Fibroblast of lung (primary cell): ENCODE data around the gene SLC12A9. TPM values are rescaled to one million over a fixed set of nuclear protein-coding genes. Genes with fewer than 3 reads are reported as not detected.

Experiments
- DNase-seq, 2 donors: peaks; one replicate each; pipeline versions ENCODE4 v3.0.0 to v3.0.0-alpha.2; 2010; ENCODE audit warnings: low read depth in 2 of 2
- H2AFZ ChIP-seq: 2 replicates; pipeline ENCODE4 v1.5.1; 2012; ENCODE audit warnings: low read length, control low read depth, inconsistent platforms
- H3K27ac ChIP-seq: 2 replicates; pipeline ENCODE4 v1.5.1; 2011; ENCODE audit warnings: low read length, control low read depth; ENCODE audit not compliant: insufficient read depth
- H3K27me3 ChIP-seq: 2 replicates; pipeline ENCODE4 v1.5.1; 2011; ENCODE audit warnings: mild to moderate bottlenecking, low read length; ENCODE audit not compliant: control insufficient read depth, insufficient read depth
- H3K36me3 ChIP-seq: 2 replicates; pipeline ENCODE4 v1.5.1; 2011; ENCODE audit warnings: low read length; ENCODE audit not compliant: control insufficient read depth, insufficient read depth
- H3K4me1 ChIP-seq: 2 replicates; pipeline ENCODE4 v1.5.1; 2011; ENCODE audit warnings: low read length; ENCODE audit not compliant: control insufficient read depth, insufficient read depth; ENCODE audit errors: extremely low read depth
- H3K4me2 ChIP-seq: 2 replicates; pipeline ENCODE4 v1.5.1; 2011; ENCODE audit warnings: low read length, control low read depth; ENCODE audit not compliant: insufficient read depth; ENCODE audit errors: extremely low read depth
- H3K4me3 ChIP-seq, 4 experiments: fragments of 200-600 bp in 1 of 4; sonication (generic) in 1 of 4; replicated peaks in 1 of 4; 2 replicates each; pipeline ENCODE4 v1.5.1; 2011 to 2016; ENCODE audit warnings: low read length in 4 of 4, low read depth in 3 of 4, mild to moderate bottlenecking in 3 of 4, control low read depth in 2 of 4, inconsistent platforms in 1 of 4, mixed read lengths in 1 of 4; ENCODE audit not compliant: insufficient read depth in 1 of 4; ENCODE audit errors: control extremely low read depth in 1 of 4
- H3K79me2 ChIP-seq: 2 replicates; pipeline ENCODE4 v1.5.1; 2012; ENCODE audit warnings: mild to moderate bottlenecking, low read length, inconsistent platforms; ENCODE audit not compliant: control insufficient read depth, insufficient read depth
- H3K9ac ChIP-seq: 2 replicates; pipeline ENCODE4 v1.5.1; 2011; ENCODE audit warnings: mild to moderate bottlenecking, low read length, control low read depth; ENCODE audit not compliant: insufficient read depth
- H3K9me3 ChIP-seq: 2 replicates; pipeline ENCODE4 v1.5.1; 2012; ENCODE audit warnings: low read depth, low read length; ENCODE audit not compliant: control insufficient read depth, insufficient read depth
- H4K20me1 ChIP-seq: 2 replicates; pipeline ENCODE4 v1.5.1; 2011; ENCODE audit warnings: low read length; ENCODE audit not compliant: control insufficient read depth, insufficient read depth; ENCODE audit errors: extremely low read depth
- CTCF ChIP-seq, 2 donors: IDR thresholded peaks in 1 of 2; conservative IDR thresholded peaks in 1 of 2; 1 replicate in 1 of 2; 2 replicates in 1 of 2; pipeline ENCODE4 v1.5.1; 2011 to 2012; ENCODE audit warnings: low read length in 2 of 2, control low read depth in 1 of 2, inconsistent platforms in 1 of 2, low read depth in 1 of 2, mild to moderate bottlenecking in 1 of 2
- EZH2 ChIP-seq: IDR thresholded peaks from 2 replicates; pipeline ENCODE4 v1.5.1; 2012; ENCODE audit warnings: low read length, control low read depth, mild to moderate bottlenecking; ENCODE audit errors: missing control alignments
- polyA plus RNA-seq, 2 donors: library from polyadenylated mRNA; depleted of rRNA in 1 of 2; stranded (reverse) in 1 of 2; unstranded in 1 of 2; fragments of >200 nt; gene quantifications; 2 replicates each; pipeline ENCODE4 v1.2.1, GENCODE V29; 2011 to 2012; ENCODE audit warnings: missing spikeins in 1 of 2
- total RNA-seq: library from RNA; depleted of rRNA; stranded (reverse); fragments of >200 nt; gene quantifications from 2 replicates; pipeline ENCODE4 v1.2.1, GENCODE V29; 2014

Gene SLC12A9
- total and polyA plus RNA-seq, 2 donors (not counting 1 experiment from before 2014, with no cell fraction given): 6.6 to 18.5 TPM

- TF ChIP-seq CTCF (conservative IDR thresholded peaks at IDR 0.05 in 1 of 2, IDR thresholded peaks at IDR 0.05 in 1 of 2; ENCODE audit: low read depth in 1 of 2, low read length in 2 of 2) (no peak), EZH2 (no peak)
- no peak overlapping the region for H2AFZ ChIP-seq
- no peak overlapping the region for H3K4me2 ChIP-seq
- H3K27me3 ChIP-seq: no peaks in the 10 kb centered on the region
- no peak for DNase-seq
- no peak overlapping the region for H3K27ac ChIP-seq
- no peak overlapping the region for H3K4me3 ChIP-seq
- H3K9me3 ChIP-seq: no peaks in the 10 kb centered on the region
- H3K4me1 ChIP-seq: peaks cover 10% of the 10 kb centered on the region
- peaks cover 64% of the 10 kb centered on the region for H3K36me3 ChIP-seq
- H3K9ac ChIP-seq: no peak overlapping the region
- peaks cover 35% of the 10 kb centered on the region for H3K79me2 ChIP-seq
- no peaks in the 10 kb centered on the region for H4K20me1 ChIP-seq
Observed at GRCh38 chr7:100884736-100885439, 32.4 kb downstream of the SLC12A9 start.

- TF ChIP-seq EZH2 (no peak), CTCF (conservative IDR thresholded peaks at IDR 0.05 in 1 of 2, IDR thresholded peaks at IDR 0.05 in 1 of 2; ENCODE audit: low read depth in 1 of 2, low read length in 2 of 2) (no peak)
- Histone ChIP-seq H3K4me2 (no peak overlapping the region), H3K4me3 (no peak overlapping the region), H3K36me3 (peaks cover 62% of the 10 kb centered on the region), H3K27me3 (no peaks in the 10 kb centered on the region), H4K20me1 (no peaks in the 10 kb centered on the region), H3K27ac (no peak overlapping the region), H3K9ac (no peak overlapping the region), H3K9me3 (no peaks in the 10 kb centered on the region), H2AFZ (no peak overlapping the region), H3K4me1 (peaks cover 11% of the 10 kb centered on the region), H3K79me2 (peaks cover 29% of the 10 kb centered on the region)
- DNase-seq: no peak
Observed at GRCh38 chr7:100885440-100886141, 33.1 kb downstream of the SLC12A9 start.

GRCh38 chr7:100886142-100886935, 33.8 kb downstream of the SLC12A9 start:
- Histone ChIP-seq H4K20me1 (no peaks in the 10 kb centered on the region), H3K79me2 (peaks cover 22% of the 10 kb centered on the region), H2AFZ (no peak overlapping the region), H3K4me3 (no peak overlapping the region), H3K9me3 (no peaks in the 10 kb centered on the region), H3K27me3 (no peaks in the 10 kb centered on the region), H3K4me2 (no peak overlapping the region), H3K4me1 (peaks cover 11% of the 10 kb centered on the region), H3K27ac (no peak overlapping the region), H3K36me3 (peaks cover 59% of the 10 kb centered on the region), H3K9ac (no peak overlapping the region)
- DNase-seq: no peak
- TF ChIP-seq EZH2 (no peak), CTCF (conservative IDR thresholded peaks at IDR 0.05 in 1 of 2, IDR thresholded peaks at IDR 0.05 in 1 of 2; ENCODE audit: low read depth in 1 of 2, low read length in 2 of 2) (no peak)
